Measurements from ENCODE around the gene FABP3. TPM values are rescaled to one million over a fixed set of nuclear protein-coding genes. Genes with fewer than 3 reads are reported as not detected.

The FABP3 gene
- total and polyA plus RNA-seq, 4 donors, result 1.7 to 39.8 (median 13.3) TPM

GRCh38 chr1:31362032-31362431 lies 10.8 kb downstream of the FABP3 start:
- Histone ChIP-seq H3K27ac (ENCODE audit: low read depth in 1 of 2, low read length in 1 of 2) (no peak overlapping the region), H3K36me3 (ENCODE audit: control insufficient read depth in 4 of 4, insufficient read depth in 4 of 4, low read length in 4 of 4) (peaks cover 14 to 26% (median 20%) of the 10 kb centered on the region in 4 donors), H3K4me1 (ENCODE audit: control insufficient read depth in 5 of 5, insufficient read depth in 5 of 5, low read length in 5 of 5) (no peaks in the 10 kb centered on the region), H3K9me3 (ENCODE audit: control insufficient read depth in 4 of 4, insufficient read depth in 3 of 4, low read length in 3 of 4) (no peaks in the 10 kb centered on the region), H3K4me3 (no peak overlapping the region), H3K27me3 (ENCODE audit: control insufficient read depth in 3 of 3, insufficient read depth in 3 of 3, low read length in 2 of 3) (no peaks in the 10 kb centered on the region), H3K9ac (ENCODE audit: insufficient read depth in 1 of 2, low read length in 2 of 2) (no peak overlapping the region)
- TF ChIP-seq CTCF (IDR thresholded peaks at IDR 0.05; ENCODE audit: control extremely low read depth, extremely low read depth), result no peak
- WGBS, 2 donors, result 97 to 99% methylated on average over 3 of the region's 3 CpGs
- DNase-seq (no peak), ATAC-seq (ENCODE audit: insufficient read depth, low FRiP score) (no peak)

GRCh38 chr1:31361607-31362006 lies 11.3 kb downstream of the FABP3 start:
- H3K27ac ChIP-seq (ENCODE audit: low read depth in 1 of 2, low read length in 1 of 2), result no peak overlapping the region
- ATAC-seq (ENCODE audit: insufficient read depth, low FRiP score) (no peak), DNase-seq (no peak)
- H3K9ac ChIP-seq (ENCODE audit: insufficient read depth in 1 of 2, low read length in 2 of 2), result no peak overlapping the region
- H3K27me3 ChIP-seq (ENCODE audit: control insufficient read depth in 3 of 3, insufficient read depth in 3 of 3, low read length in 2 of 3), result no peaks in the 10 kb centered on the region
- TF ChIP-seq CTCF (IDR thresholded peaks at IDR 0.05; ENCODE audit: control extremely low read depth, extremely low read depth), result no peak
- H3K4me3 ChIP-seq, result no peak overlapping the region
- no peaks in the 10 kb centered on the region for H3K9me3 ChIP-seq (ENCODE audit: control insufficient read depth in 4 of 4, insufficient read depth in 3 of 4, low read length in 3 of 4)
- 95 to 97% methylated on average over 6 of the region's 6 CpGs for WGBS, 2 donors
- H3K4me1 ChIP-seq (ENCODE audit: control insufficient read depth in 5 of 5, insufficient read depth in 5 of 5, low read length in 5 of 5), result no peaks in the 10 kb centered on the region
- H3K36me3 ChIP-seq (ENCODE audit: control insufficient read depth in 4 of 4, insufficient read depth in 4 of 4, low read length in 4 of 4), result peaks cover 14 to 23% (median 20%) of the 10 kb centered on the region in 4 donors

GRCh38 chr1:31356427-31356826 lies 16.4 kb downstream of the FABP3 start:
- no peak for ATAC-seq (ENCODE audit: insufficient read depth, low FRiP score)
- peaks cover 8 to 22% (median 12%) of the 10 kb centered on the region in 4 donors for H3K36me3 ChIP-seq (ENCODE audit: control insufficient read depth in 4 of 4, insufficient read depth in 4 of 4, low read length in 4 of 4)
- no peak overlapping the region for H3K27ac ChIP-seq (ENCODE audit: low read depth in 1 of 2, low read length in 1 of 2)
- no peak overlapping the region for H3K9ac ChIP-seq (ENCODE audit: insufficient read depth in 1 of 2, low read length in 2 of 2)
- H3K27me3 ChIP-seq (ENCODE audit: control insufficient read depth in 3 of 3, insufficient read depth in 3 of 3, low read length in 2 of 3), result no peaks in the 10 kb centered on the region
- no peaks in the 10 kb centered on the region for H3K9me3 ChIP-seq (ENCODE audit: control insufficient read depth in 4 of 4, insufficient read depth in 3 of 4, low read length in 3 of 4)
- H3K4me1 ChIP-seq (ENCODE audit: control insufficient read depth in 5 of 5, insufficient read depth in 5 of 5, low read length in 5 of 5), result no peaks in the 10 kb centered on the region
- WGBS, 2 donors, result 96 to 99% methylated on average over 2 of the region's 2 CpGs
- TF ChIP-seq CTCF (IDR thresholded peaks at IDR 0.05; ENCODE audit: control extremely low read depth, extremely low read depth), result no peak
- DNase-seq, result no peak
- H3K4me3 ChIP-seq, result no peak overlapping the region

GRCh38 chr1:31354283-31354682 lies 18.6 kb downstream of the FABP3 start:
- DNase-seq (peak in 1 of 3 donors; percentile 39), ATAC-seq (ENCODE audit: insufficient read depth, low FRiP score) (no peak)
- Histone ChIP-seq H3K27ac (ENCODE audit: low read depth in 1 of 2, low read length in 1 of 2) (no peak overlapping the region), H3K36me3 (ENCODE audit: control insufficient read depth in 4 of 4, insufficient read depth in 4 of 4, low read length in 4 of 4) (peaks cover 8 to 18% (median 15%) of the 10 kb centered on the region in 4 donors), H3K9ac (ENCODE audit: insufficient read depth in 1 of 2, low read length in 2 of 2) (no peak overlapping the region), H3K9me3 (ENCODE audit: control insufficient read depth in 4 of 4, insufficient read depth in 3 of 4, low read length in 3 of 4) (no peaks in the 10 kb centered on the region), H3K4me3 (no peak overlapping the region), H3K27me3 (ENCODE audit: control insufficient read depth in 3 of 3, insufficient read depth in 3 of 3, low read length in 2 of 3) (no peaks in the 10 kb centered on the region), H3K4me1 (ENCODE audit: control insufficient read depth in 5 of 5, insufficient read depth in 5 of 5, low read length in 5 of 5) (no peaks in the 10 kb centered on the region)
- WGBS, 2 donors, result 62 to 65% methylated on average over 3 of the region's 3 CpGs
- TF ChIP-seq CTCF (IDR thresholded peaks at IDR 0.05; ENCODE audit: control extremely low read depth, extremely low read depth), result no peak
